Activated CD4-positive, CD25-positive, alpha-beta regulatory T cell treated with anti-CD3 and anti-CD28 coated beads, Interleukin-2, amount 50 U/mL, for 16 hours (primary cell): ENCODE data around the gene WDR76.

Experiments
- DNase-seq: peaks from one replicate; pipeline ENCODE4 v3.0.0-alpha.2; 2020; ENCODE audit warnings: low read depth, low spot score

WDR76 gene

DNA sequence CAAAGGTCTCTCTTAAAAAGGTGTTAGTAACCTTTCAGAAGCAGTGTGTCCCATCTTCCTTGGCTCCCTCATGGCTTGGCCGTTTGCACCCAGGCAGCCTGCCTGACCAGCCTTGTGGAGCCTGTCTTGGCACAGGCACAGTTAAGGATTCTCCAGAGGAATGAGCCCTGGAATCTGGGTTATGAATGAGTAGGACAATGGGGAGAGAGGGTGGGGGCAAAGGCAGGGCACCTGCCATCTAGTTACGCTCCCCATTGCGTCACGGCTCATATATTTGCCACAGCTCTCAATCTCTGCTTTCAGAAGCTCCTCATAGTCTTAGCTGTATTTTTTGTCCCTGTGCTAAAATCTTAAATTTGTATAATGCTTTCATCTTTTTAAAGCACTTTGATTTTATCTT is 50.6 kb downstream of the WDR76 start:
- DNase-seq: no peak

DNA sequence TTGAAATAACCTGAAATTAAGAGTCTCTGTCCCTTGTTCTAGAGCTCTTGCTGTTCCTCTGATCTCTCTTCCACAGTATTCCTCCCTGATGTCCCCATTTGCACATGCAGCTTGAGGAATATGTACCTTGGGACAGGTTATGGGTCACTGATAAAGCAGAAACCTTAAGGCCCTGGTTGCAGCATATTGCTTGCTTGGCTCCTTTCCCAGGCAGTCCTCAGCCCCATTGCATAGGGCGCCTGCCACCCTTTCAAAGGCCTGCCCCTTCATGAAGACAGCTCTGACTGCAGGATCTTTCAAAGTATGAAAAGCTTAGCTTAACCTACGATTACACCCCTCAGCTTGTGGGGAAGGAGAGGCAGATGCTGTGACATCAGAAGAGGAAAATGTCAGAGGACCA is 51.6 kb downstream of the WDR76 start:
- no peak for DNase-seq

DNA sequence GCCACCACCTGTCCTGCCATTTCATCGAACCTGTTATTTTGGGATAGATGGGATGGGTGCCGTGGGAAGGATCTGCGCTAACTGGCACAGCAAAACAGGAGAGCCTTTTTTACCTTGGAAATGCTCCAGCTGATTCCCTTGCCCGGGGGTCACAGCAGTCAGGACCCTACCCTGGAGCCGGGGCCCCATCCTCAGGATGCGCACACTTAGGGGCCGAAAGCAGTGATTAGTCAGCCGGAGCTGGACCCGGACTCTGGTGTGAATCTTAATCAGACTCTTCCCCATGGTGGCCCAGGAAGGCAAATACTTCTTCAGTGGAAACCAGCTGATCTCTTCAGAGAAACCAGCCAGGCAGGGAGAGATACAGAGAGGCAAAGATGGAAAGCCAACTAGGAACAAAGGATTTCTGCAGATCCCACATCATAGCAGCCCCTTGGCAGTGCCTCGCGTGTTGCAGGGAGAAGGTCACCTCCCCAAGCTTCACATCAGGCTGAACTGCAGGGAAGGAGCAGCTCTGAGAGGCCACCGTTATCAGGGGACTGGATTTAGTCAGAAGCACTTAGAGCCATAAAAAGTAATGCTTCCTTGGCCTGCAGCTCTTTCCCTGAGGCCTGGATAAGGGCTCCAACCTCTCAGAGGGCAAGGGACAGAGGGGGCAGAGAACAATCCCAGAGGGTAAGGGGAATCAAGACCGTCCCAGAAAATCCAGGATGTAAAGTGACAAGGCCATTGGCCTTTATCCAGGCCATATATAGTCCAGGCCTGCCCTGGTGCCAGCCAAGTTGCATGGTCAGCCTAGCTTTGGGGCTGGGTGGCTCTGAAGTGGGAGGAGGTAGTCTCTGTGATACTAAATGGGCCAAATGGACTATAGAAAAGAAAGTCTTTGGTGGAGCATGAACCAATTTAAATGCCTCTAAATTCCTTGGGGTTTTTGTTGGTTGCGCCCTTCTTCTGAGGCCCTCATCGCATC is 52.9 kb downstream of the WDR76 start:
- no peak for DNase-seq

DNA sequence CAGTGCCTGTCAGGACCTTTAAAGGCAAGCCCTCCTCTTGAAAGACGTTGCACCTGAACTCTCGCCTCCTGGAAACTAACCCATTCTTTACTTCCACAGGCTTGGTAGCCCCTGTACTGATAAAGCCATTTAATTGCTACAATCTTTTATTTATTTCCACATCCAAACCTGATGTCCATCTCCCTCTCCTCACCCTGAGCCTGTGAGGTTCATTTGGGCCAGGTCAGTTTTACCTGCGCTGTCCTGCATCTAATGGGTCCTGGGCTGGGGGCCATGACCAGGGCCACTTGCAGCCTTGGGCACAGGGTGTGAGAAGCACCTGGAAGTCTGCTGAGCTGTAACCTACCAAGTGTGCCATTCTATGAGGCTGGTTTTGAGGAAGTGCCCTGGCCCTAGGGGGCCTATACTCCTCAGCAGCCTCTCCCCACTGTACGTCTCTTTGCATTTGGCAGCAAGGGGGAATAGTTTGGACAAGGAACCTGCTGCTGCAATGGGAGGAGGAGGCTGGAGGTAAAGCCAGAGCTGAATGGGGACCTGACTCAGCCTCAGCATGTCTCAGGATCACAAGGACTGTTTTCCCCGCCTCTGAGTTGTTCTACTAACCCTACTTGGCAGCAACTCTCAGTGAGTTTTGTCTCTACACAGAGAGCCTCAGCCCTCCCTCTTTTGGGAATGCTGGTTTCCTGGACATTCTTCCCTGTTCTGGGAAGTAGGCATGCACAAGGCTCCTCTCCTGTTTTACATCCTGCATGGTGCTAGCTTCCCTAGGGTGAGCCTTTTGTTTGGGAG is 53.8 kb downstream of the WDR76 start:
- DNase-seq: no peak

DNA sequence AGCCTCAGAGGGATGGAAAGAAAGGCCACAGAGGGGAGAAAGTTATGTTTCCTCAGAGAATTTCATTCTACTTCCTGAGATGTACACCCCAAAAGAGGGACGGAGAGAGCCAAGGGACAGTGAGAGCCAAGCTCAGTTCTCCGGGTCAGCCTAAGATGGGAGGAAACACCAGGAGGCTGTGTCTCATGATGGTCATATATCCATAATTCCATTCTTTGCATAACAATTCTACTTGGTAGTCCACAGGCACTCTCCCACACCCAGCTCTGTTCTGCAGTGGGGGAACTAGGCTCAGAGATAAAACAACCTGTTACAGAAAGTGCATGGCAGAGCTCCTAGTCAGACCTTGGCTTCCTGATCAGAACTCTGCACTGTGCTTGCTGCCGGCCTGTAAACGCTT is 54.4 kb downstream of the WDR76 start:
- no peak for DNase-seq

DNA sequence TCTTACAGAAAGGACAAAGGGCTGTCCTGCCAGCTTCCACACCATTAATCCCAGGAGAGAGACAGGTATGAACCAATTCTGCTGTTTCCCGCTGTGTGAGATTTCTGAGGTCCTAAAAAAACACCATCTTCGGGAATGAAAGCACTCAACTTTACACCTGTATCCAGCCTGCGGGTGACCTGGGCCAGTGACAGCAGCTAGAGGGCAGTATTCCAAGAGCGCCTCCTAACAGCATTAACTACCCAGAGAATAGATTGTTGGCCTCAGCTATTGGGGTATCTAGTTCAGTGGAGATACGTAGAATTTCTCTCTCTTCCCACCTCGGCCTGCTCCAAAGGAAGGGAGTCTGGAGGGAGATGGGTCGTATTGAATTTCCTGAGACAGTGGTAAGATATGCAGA is 55.1 kb downstream of the WDR76 start:
- DNase-seq: no peak

DNA sequence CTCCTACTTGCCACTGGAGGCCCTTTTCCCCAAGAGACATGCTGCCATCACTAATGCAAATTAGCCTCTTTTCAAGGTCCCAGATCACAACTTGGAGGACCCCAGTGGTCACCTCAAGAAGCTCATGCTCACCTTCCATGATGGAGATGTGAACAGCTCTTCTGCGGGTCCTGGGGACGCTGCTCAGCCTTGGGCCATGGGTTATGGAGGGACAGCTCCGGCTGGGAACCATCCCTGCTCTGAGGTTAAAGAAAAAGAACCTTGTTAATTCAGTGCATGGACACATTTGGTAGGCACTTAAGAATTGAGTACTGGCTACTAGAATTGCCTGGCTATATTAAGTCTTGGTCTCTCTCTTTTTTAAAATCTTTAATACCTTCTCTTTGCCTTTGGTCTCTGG is 56.8 kb downstream of the WDR76 start:
- no peak for DNase-seq

DNA sequence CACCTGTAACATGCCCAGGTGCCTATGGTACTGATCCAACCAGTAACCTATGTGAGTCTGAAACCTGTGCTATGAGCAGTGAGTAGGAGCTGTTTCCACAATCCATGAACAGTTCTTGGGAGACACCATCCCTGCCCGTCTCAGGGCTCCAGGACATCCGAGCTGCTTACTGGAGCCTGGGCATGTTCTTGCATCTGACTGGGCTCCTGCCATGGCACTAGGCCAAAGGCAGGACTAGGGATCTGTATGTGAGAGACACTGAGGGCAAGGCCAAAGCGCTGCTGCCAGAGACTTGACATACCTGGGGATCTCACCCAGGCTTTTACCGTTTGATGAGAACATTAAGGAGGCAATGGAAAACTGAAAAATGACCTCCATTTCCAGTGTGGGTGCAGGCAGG is 59.8 kb downstream of the WDR76 start:
- no peak for DNase-seq

DNA sequence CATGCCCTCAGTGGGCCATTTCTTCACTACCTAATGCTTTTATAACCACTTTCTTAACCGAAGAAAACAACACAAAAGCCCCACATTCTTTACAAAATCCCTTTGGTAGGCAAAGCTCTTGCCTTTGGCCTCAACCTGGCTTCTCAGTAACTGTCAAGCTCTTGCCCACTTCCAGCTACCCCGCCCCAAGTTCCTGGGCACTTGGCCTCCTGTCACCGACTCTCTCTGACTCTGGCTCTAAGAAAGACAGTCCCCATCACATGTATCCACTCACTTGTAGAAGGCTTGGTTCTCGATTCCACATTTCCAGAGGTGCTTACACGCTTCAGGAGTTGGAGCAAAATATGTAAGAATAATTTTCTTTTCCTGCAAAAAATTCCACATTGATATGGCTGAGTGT is 61.1 kb downstream of the WDR76 start:
- no peak for DNase-seq

DNA sequence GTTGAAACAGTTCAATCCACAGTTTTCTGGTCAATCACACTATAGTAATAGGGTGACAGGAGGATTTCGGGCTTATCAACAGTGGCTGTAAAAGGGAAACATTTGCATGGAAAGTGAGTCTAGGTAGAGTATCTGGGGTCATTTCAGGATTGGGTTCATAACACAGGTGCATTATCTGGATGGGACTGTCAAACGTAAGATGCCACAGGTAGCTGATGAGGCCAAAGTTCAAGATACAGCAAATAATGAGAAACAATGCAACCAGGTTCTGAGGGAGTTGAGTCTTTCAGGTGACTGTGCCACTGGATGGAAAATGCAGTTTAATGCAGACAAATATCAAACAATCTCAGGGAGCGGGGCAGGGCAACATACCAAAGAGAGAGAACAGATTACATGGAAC is 62.2 kb downstream of the WDR76 start:
- no peak for DNase-seq

DNA sequence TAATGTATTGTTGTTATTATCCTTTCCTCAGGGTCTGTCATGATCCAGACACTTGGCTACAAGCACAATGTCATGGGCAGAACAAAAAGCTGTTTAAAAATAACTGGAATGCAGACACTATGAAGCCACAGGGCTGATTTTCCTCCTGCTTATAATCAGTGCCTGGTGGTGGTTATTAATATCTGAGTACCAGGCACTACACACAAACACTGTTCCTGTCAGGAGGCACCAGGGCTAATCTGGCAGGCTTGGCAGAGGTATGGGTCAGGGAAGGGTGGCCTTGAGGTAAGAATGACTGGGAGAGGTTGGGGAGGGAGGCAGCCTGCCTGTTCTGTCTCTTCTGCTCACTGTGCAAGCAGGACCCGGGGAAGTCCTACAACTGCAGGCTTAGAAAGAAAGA is 67.2 kb downstream of the WDR76 start:
- DNase-seq: no peak

DNA sequence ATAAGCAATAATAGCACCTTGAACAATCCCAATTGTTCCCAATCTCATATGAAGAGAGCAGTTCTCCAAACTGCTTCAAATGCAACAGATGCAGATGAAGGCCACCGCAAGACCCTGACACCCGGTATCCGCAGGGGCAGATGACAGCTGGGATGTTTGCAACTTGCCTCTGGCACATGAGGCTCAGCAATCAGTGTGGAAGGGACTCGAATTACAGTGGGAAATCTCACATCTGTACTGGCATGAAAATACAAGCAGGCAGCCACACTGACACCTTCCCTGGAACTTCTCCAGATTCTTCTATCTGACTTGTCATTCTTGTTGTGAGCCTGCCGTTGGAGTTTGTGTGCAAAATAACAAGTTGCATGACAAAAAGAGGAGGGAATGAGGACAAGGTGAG is 68.8 kb downstream of the WDR76 start:
- DNase-seq: no peak

DNA sequence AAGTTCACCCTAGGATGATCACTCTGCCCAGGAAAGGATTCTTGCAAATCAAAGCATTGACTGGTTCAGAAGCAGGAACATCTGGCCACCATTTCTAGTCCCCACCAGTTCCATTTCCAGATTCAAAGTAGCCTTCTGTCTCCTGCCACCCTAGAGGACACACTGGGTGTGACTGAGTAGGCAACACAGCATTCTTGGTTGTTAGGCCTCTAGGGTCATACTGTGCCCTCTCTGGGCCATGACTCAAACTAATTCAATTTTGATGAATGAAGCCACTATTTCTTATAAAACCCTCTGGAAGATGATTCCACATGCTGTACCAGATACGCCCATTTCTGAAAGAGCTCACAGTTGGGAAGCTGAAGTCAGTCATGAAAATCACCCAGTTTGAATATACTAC is 69.7 kb downstream of the WDR76 start:
- DNase-seq: no peak

DNA sequence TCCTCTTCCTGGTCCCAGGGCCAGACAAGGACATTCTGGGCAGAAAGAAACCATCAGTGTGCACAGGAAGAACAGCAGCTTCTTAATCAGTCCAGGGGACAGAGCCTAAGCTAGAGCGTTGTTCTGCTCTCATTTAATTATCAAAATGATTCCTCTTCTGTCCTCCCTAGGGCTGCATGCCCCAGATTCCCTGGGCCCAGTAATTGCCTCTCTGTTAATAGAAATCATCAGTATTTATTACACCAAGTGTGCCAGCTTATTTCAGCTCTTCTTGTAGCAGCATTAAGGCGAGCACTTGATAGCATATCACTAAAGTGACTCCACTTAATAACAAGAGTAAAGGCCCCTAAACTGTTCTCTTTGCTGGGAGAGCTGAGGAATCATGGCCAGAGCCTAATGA is 72.1 kb downstream of the WDR76 start:
- no peak for DNase-seq

DNA sequence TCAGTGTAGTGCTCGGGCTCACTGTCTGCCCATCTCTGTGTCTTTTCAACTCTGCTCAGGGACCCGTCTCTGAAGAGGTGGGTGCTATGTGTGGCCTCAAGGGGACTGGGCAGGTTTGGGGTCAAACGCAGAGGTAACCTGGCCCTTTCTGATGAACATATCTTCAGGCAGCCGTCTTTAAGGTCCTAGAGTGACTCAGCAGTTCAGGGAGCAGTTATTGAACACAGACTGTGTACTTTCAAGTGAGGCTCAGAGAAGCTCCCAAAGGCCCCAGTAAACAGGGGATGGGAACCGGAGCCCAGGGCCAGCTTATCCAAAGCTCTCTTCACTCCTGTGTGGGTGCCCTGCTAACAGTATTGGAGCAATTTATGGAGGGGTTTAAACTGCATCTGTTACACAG is 73.1 kb downstream of the WDR76 start:
- DNase-seq: no peak

DNA sequence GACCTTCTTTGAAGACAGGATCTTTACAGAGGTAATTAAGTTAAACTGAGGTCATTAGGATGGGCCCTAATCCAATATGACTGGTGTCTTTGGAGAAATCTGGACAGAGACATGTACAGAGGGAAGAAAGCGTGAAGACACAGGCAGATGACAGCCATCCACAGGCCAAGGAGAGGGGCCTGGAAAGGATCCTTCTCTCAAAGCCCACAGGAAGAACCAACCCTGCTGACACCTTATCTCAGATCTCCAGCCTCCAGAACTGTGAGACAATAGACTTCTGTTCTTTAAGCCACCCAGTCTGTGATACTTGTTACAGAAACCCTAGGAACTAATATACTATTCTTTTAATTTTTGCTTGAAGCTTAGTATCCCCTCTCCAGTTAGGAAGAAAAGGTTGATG is 74.2 kb downstream of the WDR76 start:
- DNase-seq: no peak

DNA sequence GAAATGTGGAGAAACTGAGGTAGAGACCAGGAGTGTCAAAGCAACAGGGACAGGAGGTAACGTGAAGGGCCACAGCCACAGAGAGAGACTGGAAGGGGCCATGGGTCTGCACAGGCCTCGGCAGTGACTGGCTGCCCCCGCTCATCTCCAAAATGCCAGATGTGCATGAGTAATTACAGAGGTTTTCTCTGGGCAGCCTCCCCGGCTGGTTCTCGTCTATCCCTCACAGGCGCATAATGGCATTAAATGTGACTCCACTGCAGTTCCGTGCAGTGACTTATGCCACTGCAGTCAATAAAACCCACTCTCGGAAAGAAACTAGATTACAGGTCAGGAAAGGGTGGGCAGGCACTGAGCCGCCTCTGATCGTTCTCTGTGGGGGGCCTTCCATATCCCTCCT is 74.7 kb downstream of the WDR76 start:
- DNase-seq: no peak

DNA sequence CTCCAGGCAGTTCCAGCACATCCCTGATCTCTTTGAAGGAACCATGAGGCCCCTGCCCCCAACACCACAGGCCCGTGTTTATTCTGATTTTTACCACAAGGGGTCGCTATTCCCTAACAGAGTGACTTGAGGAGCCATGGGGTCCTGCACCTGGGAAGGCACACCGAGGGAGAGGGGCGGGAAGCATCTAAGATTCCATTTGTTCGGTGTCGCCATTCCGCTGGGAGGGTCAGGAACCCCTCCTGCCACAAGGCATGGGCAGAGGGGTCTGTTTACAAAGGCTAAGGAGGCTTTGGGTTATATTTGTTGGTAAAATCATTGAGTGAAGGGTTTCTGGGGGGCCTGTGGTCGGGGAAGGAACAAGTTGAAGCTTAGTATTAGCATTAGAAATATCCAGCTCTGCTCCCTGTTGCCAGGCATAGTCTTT is 77.1 kb downstream of the WDR76 start:
- peak; percentile 6 for DNase-seq

DNA sequence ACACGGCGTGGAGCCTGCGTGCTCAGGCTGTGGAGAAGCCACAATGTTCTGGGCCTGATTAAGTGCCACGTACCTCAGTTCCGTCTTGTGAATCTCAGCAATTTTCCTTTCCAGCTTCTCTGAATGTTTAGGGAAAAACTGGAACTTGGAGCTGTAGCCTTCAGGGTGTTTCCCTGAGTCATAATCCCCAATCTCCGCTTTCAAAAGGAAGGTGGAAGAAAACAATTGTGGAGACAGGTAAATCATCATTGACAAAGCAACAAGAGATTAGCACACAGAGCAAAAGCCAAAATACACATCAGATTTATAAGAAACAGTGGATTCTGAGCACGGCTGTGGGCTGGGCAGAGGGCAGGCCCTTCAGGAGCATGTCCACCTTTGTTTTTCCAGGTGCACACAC is 79.0 kb downstream of the WDR76 start:
- DNase-seq: no peak

DNA sequence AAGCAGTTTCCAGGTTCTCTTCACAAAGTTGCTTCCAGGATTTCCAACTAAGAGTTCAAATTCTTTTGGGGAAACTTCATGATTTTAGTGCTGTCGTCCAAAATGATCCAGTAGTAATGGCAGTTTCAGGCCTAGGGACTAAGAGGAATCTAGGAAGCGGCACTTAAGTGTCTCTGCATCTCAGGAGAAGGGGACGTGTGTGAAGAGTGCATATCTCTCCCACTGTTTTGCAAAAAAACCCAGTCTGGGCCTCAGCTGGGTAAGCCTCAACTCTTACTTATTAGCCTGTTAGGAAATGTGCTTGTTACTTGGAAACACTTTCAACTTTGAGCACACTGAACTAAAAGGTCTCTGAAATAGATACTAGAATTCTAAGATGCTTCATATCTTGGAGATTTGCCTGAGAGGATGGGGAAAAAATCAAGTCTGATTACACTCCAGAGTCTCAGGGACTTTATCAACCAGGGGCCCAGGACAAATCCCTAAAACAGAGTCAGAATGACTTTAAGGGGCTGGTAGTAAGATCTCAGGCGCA is 81.8 kb downstream of the WDR76 start:
- no peak for DNase-seq

DNA sequence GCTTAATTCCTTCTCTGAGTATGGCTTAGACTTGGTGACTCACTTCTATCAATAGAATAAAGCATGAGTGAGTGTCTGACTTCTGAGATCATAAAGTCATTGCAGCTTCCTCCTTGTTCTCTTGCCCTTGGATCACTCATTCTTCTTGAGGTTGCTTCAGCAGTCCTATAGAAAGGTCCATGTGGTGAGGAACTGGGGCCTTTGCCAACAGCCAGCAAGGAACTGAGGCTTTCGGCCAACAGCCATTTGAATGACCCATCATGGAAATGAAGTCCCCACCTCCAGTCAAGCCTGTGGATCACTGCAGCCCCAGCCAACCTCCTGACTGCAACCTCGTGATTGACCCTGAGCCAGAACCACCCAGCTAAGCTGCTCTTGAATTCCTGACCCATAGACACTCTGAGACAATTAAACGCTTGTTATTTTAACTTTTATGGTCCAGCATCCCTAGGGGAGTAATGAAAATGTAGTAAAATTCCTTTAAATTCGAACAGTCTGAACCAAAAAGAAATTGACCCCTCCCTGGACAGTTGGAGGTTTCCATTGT is 84.5 kb downstream of the WDR76 start:
- DNase-seq: no peak

DNA sequence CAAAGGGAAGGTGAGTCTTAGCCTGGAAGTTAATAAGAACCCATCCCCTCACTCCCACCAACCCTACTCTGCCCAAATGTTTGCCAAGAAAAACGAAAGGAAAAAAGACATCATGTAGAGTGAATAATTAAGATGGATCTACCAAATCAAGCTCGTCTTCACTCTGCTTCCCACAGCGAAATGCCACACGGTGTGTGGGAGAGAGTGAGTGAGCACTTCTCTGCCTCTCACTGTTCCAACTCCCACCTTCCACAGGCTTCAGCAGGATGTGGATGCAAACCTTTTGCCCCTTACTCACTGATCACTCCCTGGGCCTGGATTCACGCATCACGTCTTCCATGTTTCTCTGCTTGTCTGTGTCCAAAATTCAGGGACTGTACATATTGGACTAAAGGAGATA is 85.4 kb downstream of the WDR76 start:
- no peak for DNase-seq
